Measurements from ENCODE around the gene HUNK.

HUNK gene

GRCh38 chr21:31983554-31983953 lies 110.7 kb downstream of the HUNK start:
- no peak for TF ChIP-seq CTCF (IDR thresholded peaks at IDR 0.05; ENCODE audit: insufficient read depth, missing control alignments)
- FAIRE-seq, result no peak
- no peak for DNase-seq (ENCODE audit: insufficient read length, low spot score)

GRCh38 chr21:31985398-31985797 lies 112.6 kb downstream of the HUNK start:
- FAIRE-seq, result no peak
- no peak for TF ChIP-seq CTCF (IDR thresholded peaks at IDR 0.05; ENCODE audit: insufficient read depth, missing control alignments)
- DNase-seq (ENCODE audit: insufficient read length, low spot score), result no peak

GRCh38 chr21:31986035-31986856 lies 113.4 kb downstream of the HUNK start:
- no peak for FAIRE-seq
- no peak for DNase-seq (ENCODE audit: insufficient read length, low spot score)
- no peak for TF ChIP-seq CTCF (IDR thresholded peaks at IDR 0.05; ENCODE audit: insufficient read depth, missing control alignments)

GRCh38 chr21:31987696-31988095 lies 114.9 kb downstream of the HUNK start:
- DNase-seq (ENCODE audit: insufficient read length, low spot score), result no peak
- no peak for TF ChIP-seq CTCF (IDR thresholded peaks at IDR 0.05; ENCODE audit: insufficient read depth, missing control alignments)
- FAIRE-seq, result no peak

GRCh38 chr21:31988492-31989290 lies 115.9 kb downstream of the HUNK start:
- no peak for FAIRE-seq
- no peak for TF ChIP-seq CTCF (IDR thresholded peaks at IDR 0.05; ENCODE audit: insufficient read depth, missing control alignments)

GRCh38 chr21:31991356-31992331 lies 118.8 kb downstream of the HUNK start:
- DNase-seq (ENCODE audit: insufficient read length, low spot score), result no peak
- TF ChIP-seq CTCF (IDR thresholded peaks at IDR 0.05; ENCODE audit: insufficient read depth, missing control alignments), result peak; percentile 11
- no peak for FAIRE-seq

More at GRCh38 chr21:31988492-31989290, 115.9 kb downstream of the HUNK start:
- no peak for DNase-seq (ENCODE audit: insufficient read length, low spot score)

Measured in D721Med (cell line).